Measurements from ENCODE around the gene KHNYN.

Gene KHNYN

GRCh38 chr14:24431569-24432258, 2.0 kb downstream of the KHNYN start:
- H3K4me3 ChIP-seq (ENCODE audit: low read depth, low read length) = no peak overlapping the region
- peak overlapping the region; percentile 43 for H3K27ac ChIP-seq (ENCODE audit: extremely low read depth, low read depth, low read length)
- ChIA-PET POLR2A (interaction anchor here (0.9 to 3.0 kb wide), 14 partner anchors 10 to 190 kb away, joined by 3 to 45 read pairs (median 6); partner anchors contain the start of genes ADCY4, CIDEB, DHRS1 and NOP9), CTCF (interaction anchor here (0.6 to 13.9 kb wide), 53 partner anchors 9 to 953 kb away, joined by 3 to 468 read pairs (median 5); partner anchors contain the start of genes ADCY4, CIDEB, LTB4R2 and NYNRIN)
- H3K9me3 ChIP-seq (ENCODE audit: control insufficient read depth, insufficient read depth, low read depth, low read length) = no peaks in the 10 kb centered on the region
- peaks cover 3% of the 10 kb centered on the region; the same call in 1 of the 2 replicates for H3K4me1 ChIP-seq (ENCODE audit: control insufficient read depth, insufficient read depth, low read length)
- H3K36me3 ChIP-seq (ENCODE audit: control insufficient read depth in 2 of 2, insufficient read depth in 1 of 2, low read length in 2 of 2) = peaks cover 0 to 52% of the 10 kb centered on the region in 2 experiments; a peak in 2 of 3 replicates
- TF ChIP-seq GLI4 (tag by site-specific recombination; IDR thresholded peaks at IDR 0.05) (no peak), ZNF670 (tag by site-specific recombination; IDR thresholded peaks at IDR 0.05; ENCODE audit: low read depth) (no peak), ZNF660 (tag by site-specific recombination; IDR thresholded peaks at IDR 0.05) (no peak; the same call in 1 of the 2 replicates), OVOL3 (tag by site-specific recombination; IDR thresholded peaks at IDR 0.05) (no peak), ZNF10 (tag by site-specific recombination; IDR thresholded peaks at IDR 0.05) (no peak), ZNF211 (tag by site-specific recombination; IDR thresholded peaks at IDR 0.05; ENCODE audit: low read depth) (no peak), ZFP41 (tag by site-specific recombination; IDR thresholded peaks at IDR 0.05; ENCODE audit: borderline replicate concordance) (no peak), FEZF1 (tag by site-specific recombination; IDR thresholded peaks at IDR 0.05) (no peak), ZNF324 (tag by site-specific recombination; IDR thresholded peaks at IDR 0.05) (peak; percentile 75; the same call in 1 of the 2 replicates), ZNF341 (tag by site-specific recombination; IDR thresholded peaks at IDR 0.05; ENCODE audit: low read depth) (no peak), HOXC10 (CRISPR knock-in tag; IDR thresholded peaks at IDR 0.05) (no peak), ZNF473 (tag by site-specific recombination; IDR thresholded peaks at IDR 0.05) (no peak), ZNF596 (tag by site-specific recombination; IDR thresholded peaks at IDR 0.05) (no peak), ZNF514 (tag by site-specific recombination; IDR thresholded peaks at IDR 0.05) (no peak), ZNF768 (tag by site-specific recombination; IDR thresholded peaks at IDR 0.05) (no peak), MYNN (tag by site-specific recombination; IDR thresholded peaks at IDR 0.05; ENCODE audit: borderline replicate concordance) (no peak), ZNF132 (tag by site-specific recombination; IDR thresholded peaks at IDR 0.05; ENCODE audit: borderline replicate concordance) (no peak), ZNF830 (tag by site-specific recombination; IDR thresholded peaks at IDR 0.05; ENCODE audit: low read depth) (no peak), OSR2 (tag by site-specific recombination; IDR thresholded peaks at IDR 0.05) (peak; percentile 75), ZNF701 (tag by site-specific recombination; IDR thresholded peaks at IDR 0.05) (no peak), ZNF548 (tag by site-specific recombination; IDR thresholded peaks at IDR 0.05) (no peak), EGR2 (tag by site-specific recombination; IDR thresholded peaks at IDR 0.05; ENCODE audit: low read depth) (0 out of 2 replicates have a peak, but pooled peaks have one; percentile 17), BCL11A (tag by site-specific recombination; IDR thresholded peaks at IDR 0.05; ENCODE audit: low read depth) (no peak), ZNF626 (tag by site-specific recombination; IDR thresholded peaks at IDR 0.05) (no peak), ZEB2 (tag by site-specific recombination; IDR thresholded peaks at IDR 0.05) (no peak)
- TF ChIP-seq, protein P1, sequence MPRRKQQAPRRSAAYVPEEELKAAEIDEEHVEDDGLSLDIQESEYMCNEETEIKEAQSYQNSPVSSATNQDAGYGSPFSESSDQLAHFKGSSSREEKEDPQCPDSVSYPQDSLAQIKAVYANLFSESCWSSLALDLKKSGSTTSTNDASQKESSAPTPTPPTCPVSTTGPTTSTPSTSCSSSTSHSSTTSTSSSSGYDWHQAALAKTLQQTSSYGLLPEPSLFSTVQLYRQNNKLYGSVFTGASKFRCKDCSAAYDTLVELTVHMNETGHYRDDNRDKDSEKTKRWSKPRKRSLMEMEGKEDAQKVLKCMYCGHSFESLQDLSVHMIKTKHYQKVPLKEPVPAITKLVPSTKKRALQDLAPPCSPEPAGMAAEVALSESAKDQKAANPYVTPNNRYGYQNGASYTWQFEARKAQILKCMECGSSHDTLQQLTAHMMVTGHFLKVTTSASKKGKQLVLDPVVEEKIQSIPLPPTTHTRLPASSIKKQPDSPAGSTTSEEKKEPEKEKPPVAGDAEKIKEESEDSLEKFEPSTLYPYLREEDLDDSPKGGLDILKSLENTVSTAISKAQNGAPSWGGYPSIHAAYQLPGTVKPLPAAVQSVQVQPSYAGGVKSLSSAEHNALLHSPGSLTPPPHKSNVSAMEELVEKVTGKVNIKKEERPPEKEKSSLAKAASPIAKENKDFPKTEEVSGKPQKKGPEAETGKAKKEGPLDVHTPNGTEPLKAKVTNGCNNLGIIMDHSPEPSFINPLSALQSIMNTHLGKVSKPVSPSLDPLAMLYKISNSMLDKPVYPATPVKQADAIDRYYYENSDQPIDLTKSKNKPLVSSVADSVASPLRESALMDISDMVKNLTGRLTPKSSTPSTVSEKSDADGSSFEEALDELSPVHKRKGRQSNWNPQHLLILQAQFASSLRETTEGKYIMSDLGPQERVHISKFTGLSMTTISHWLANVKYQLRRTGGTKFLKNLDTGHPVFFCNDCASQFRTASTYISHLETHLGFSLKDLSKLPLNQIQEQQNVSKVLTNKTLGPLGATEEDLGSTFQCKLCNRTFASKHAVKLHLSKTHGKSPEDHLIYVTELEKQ (tag by site-specific recombination; IDR thresholded peaks at IDR 0.05; ENCODE audit: borderline replicate concordance) = no peak
- TF ChIP-seq, protein P2, sequence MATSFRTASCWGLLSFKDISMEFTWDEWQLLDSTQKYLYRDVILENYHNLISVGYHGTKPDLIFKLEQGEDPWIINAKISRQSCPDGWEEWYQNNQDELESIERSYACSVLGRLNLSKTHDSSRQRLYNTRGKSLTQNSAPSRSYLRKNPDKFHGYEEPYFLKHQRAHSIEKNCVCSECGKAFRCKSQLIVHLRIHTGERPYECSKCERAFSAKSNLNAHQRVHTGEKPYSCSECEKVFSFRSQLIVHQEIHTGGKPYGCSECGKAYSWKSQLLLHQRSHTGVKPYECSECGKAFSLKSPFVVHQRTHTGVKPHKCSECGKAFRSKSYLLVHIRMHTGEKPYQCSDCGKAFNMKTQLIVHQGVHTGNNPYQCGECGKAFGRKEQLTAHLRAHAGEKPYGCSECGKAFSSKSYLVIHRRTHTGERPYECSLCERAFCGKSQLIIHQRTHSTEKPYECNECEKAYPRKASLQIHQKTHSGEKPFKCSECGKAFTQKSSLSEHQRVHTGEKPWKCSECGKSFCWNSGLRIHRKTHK (tag by site-specific recombination; IDR thresholded peaks at IDR 0.05) = no peak
- TF ChIP-seq, protein P3, sequence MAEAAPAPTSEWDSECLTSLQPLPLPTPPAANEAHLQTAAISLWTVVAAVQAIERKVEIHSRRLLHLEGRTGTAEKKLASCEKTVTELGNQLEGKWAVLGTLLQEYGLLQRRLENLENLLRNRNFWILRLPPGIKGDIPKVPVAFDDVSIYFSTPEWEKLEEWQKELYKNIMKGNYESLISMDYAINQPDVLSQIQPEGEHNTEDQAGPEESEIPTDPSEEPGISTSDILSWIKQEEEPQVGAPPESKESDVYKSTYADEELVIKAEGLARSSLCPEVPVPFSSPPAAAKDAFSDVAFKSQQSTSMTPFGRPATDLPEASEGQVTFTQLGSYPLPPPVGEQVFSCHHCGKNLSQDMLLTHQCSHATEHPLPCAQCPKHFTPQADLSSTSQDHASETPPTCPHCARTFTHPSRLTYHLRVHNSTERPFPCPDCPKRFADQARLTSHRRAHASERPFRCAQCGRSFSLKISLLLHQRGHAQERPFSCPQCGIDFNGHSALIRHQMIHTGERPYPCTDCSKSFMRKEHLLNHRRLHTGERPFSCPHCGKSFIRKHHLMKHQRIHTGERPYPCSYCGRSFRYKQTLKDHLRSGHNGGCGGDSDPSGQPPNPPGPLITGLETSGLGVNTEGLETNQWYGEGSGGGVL (tag by site-specific recombination; IDR thresholded peaks at IDR 0.05) = no peak
- TF ChIP-seq, protein P4, sequence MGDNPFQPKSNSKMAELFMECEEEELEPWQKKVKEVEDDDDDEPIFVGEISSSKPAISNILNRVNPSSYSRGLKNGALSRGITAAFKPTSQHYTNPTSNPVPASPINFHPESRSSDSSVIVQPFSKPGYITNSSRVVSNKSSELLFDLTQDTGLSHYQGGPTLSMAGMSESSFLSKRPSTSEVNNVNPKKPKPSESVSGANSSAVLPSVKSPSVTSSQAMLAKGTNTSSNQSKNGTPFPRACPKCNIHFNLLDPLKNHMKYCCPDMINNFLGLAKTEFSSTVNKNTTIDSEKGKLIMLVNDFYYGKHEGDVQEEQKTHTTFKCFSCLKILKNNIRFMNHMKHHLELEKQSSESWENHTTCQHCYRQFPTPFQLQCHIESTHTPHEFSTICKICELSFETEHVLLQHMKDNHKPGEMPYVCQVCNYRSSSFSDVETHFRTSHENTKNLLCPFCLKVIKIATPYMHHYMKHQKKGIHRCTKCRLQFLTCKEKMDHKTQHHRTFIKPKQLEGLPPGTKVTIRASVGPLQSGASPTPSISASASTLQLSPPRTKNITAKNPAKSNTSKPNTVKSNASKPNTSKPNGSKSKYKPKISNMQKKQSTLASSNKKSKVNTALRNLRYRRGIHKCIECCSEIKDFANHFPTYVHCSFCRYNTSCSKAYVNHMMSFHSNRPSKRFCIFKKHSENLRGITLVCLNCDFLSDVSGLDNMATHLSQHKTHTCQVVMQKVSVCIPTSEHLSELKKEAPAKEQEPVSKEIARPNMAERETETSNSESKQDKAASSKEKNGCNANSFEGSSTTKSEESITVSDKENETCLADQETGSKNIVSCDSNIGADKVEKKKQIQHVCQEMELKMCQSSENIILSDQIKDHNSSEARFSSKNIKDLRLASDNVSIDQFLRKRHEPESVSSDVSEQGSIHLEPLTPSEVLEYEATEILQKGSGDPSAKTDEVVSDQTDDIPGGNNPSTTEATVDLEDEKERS (tag by site-specific recombination; IDR thresholded peaks at IDR 0.05) = no peak

Data from HEK293 (cell line).